IPS-NIHi7 (cell line): ENCODE results near the gene ADORA1.

Experiments
- DNase-seq: peaks from one replicate; pipeline ENCODE4 v3.0.0; 2012; ENCODE audit warnings: mixed read lengths; ENCODE audit errors: extremely low spot score

Gene ADORA1

GRCh38 chr1:203093754-203094410 lies 33.6 kb upstream of the ADORA1 start:
- DNase-seq = peak; percentile 0

GRCh38 chr1:203095061-203095690 lies 32.4 kb upstream of the ADORA1 start:
- peak; percentile 1 for DNase-seq

GRCh38 chr1:203096566-203096965 lies 31.0 kb upstream of the ADORA1 start:
- peak; percentile 6 for DNase-seq

- peak; percentile 3 for DNase-seq
Observed at GRCh38 chr1:203097001-203097400, 30.5 kb upstream of the ADORA1 start.

GRCh38 chr1:203098445-203098844 lies 29.1 kb upstream of the ADORA1 start:
- peak; percentile 4 for DNase-seq

- DNase-seq = peak; percentile 2
Observed at GRCh38 chr1:203098914-203099520, 28.5 kb upstream of the ADORA1 start.

GRCh38 chr1:203099805-203100515 lies 27.6 kb upstream of the ADORA1 start:
- DNase-seq = peak; percentile 4

- DNase-seq = peak; percentile 1
Observed at GRCh38 chr1:203100516-203100869, 27.0 kb upstream of the ADORA1 start.

GRCh38 chr1:203101813-203102634 lies 25.5 kb upstream of the ADORA1 start:
- peak; percentile 3 for DNase-seq

- peak; percentile 7 for DNase-seq
Observed at GRCh38 chr1:203103216-203103615, 24.3 kb upstream of the ADORA1 start.

GRCh38 chr1:203103829-203104495 lies 23.6 kb upstream of the ADORA1 start:
- peak; percentile 0 for DNase-seq

- DNase-seq = no peak
Observed at GRCh38 chr1:203104789-203105390, 22.6 kb upstream of the ADORA1 start.

GRCh38 chr1:203112475-203112874 lies 15.1 kb upstream of the ADORA1 start:
- DNase-seq = peak; percentile 3

GRCh38 chr1:203113308-203113707 lies 14.2 kb upstream of the ADORA1 start:
- DNase-seq = peak; percentile 1

GRCh38 chr1:203114202-203114601 lies 13.3 kb upstream of the ADORA1 start:
- peak; percentile 1 for DNase-seq

- peak; percentile 13 for DNase-seq
Observed at GRCh38 chr1:203116091-203116820, 11.3 kb upstream of the ADORA1 start.

GRCh38 chr1:203117611-203118575 lies 9.6 kb upstream of the ADORA1 start:
- DNase-seq = peak; percentile 100

GRCh38 chr1:203120325-203121153 lies 7.0 kb upstream of the ADORA1 start:
- no peak for DNase-seq
